Spleen (tissue), 11 donors: Measurements from ENCODE around the gene STK38. TPM values are rescaled to one million over a fixed set of nuclear protein-coding genes. Genes with fewer than 3 reads are reported as not detected.

Experiments used
- DNase-seq: peaks from one replicate; pipeline ENCODE4 v3.0.0-alpha.2; 2020
- H3K27ac ChIP-seq, 8 donors: fragments of 200-600 bp; sonication (generic) in 7 of 8; 1 replicate in 4 of 8; 2 replicates in 4 of 8; pipeline versions ENCODE4 v1.5.0 to v1.8.0; 2016 to 2021; ENCODE audit warnings: inconsistent platforms in 4 of 8, mild to moderate bottlenecking in 4 of 8, moderate library complexity in 1 of 8
- H3K27me3 ChIP-seq, 7 donors: fragments of 200-600 bp; sonication (generic) in 6 of 7; replicated peaks in 1 of 7; 1 replicate in 4 of 7; 2 replicates in 3 of 7; pipeline versions ENCODE4 v1.5.0 to v1.8.0; 2016 to 2021; ENCODE audit warnings: inconsistent platforms in 3 of 7, mild to moderate bottlenecking in 1 of 7
- H3K36me3 ChIP-seq, 6 donors: fragments of 200-600 bp; sonication (generic) in 5 of 6; 1 replicate in 4 of 6; 2 replicates in 2 of 6; pipeline versions ENCODE4 v1.5.0 to v1.8.0; 2016 to 2021; ENCODE audit warnings: inconsistent platforms in 2 of 6
- H3K4me1 ChIP-seq, 6 donors: fragments of 200-600 bp; sonication (generic) in 5 of 6; 1 replicate in 3 of 6; 2 replicates in 3 of 6; pipeline versions ENCODE4 v1.5.0 to v1.8.0; 2016 to 2021; ENCODE audit warnings: inconsistent platforms in 3 of 6
- H3K4me3 ChIP-seq, 8 donors: fragments of 200-600 bp; sonication (generic) in 7 of 8; 1 replicate in 4 of 8; 2 replicates in 4 of 8; pipeline versions ENCODE4 v1.5.0 to v1.8.0; 2016 to 2021; ENCODE audit warnings: inconsistent platforms in 4 of 8, mild to moderate bottlenecking in 4 of 8, moderate library complexity in 2 of 8
- H3K9me3 ChIP-seq, 8 donors: fragments of 200-600 bp; sonication (generic) in 7 of 8; 1 replicate in 4 of 8; 2 replicates in 4 of 8; pipeline versions ENCODE4 v1.5.0 to v1.8.0; 2016 to 2021; ENCODE audit warnings: inconsistent platforms in 4 of 8
- POLR2A ChIP-seq, 3 donors: fragments of 450-650 bp; IDR thresholded peaks; one replicate each; pipeline ENCODE4 v1.5.1; 2017; ENCODE audit warnings: antibody characterized with exemption in 3 of 3, mild to moderate bottlenecking in 1 of 3
- POLR2AphosphoS5 ChIP-seq, 3 donors: sonication (generic); formaldehyde crosslinking; IDR thresholded peaks; one replicate each; pipeline ENCODE4 v1.5.1; 2017; ENCODE audit warnings: antibody characterized with exemption in 3 of 3
- WGBS, 5 donors: extraction: QIAGEN DNeasy Blood & Tissue Kit in 3 of 5; methylation state at CpG; one replicate each; pipeline versions ENCODE4 v1.1.5 to v1.1.7; 2013 to 2018; 5-methylcytosine and 5-hydroxymethylcytosine counted together
- intact Hi-C: fragments of 100-400 bp; cut with DNase I; formaldehyde crosslinking; loops from one replicate; pipeline ENCODE4 v1.15.0; 2023; ENCODE audit warnings: low total_unique reads
- polyA plus RNA-seq, 3 donors: library from polyadenylated mRNA; stranded (reverse); fragments of 200-250 nt; gene quantifications; one replicate each; pipeline ENCODE4 v1.2.1, GENCODE V29; 2013
- total RNA-seq, 7 donors: library from RNA; depleted of rRNA in 3 of 7; stranded (reverse); fragments of >200 nt in 3 of 7; fragmentation: NEBNext Ultra II Directional in 4 of 7; extraction: Animal tissue kit (Norgen Biotek cat#: 25700) in 4 of 7; gene quantifications; one replicate each; pipeline versions ENCODE4 v1.1.0 to v1.2.1, GENCODE V29; 2016 to 2021
- TF ChIP-seq, protein P1 (sequence below), 11 experiments: fragments of 200-600 bp in 7 of 11; fragments of 450-650 bp in 4 of 11; sonication (generic) in 4 of 11; IDR thresholded peaks in 8 of 11; conservative IDR thresholded peaks in 3 of 11; 1 replicate in 7 of 11; 2 replicates in 4 of 11; pipeline versions ENCODE4 v1.4.0 to v1.8.0; 2016 to 2021; ENCODE audit warnings: antibody characterized with exemption in 11 of 11, inconsistent platforms in 4 of 11, mild to moderate bottlenecking in 1 of 11
- donor health status: healthy with polysubstance abuse.
- donor health status: DM: no; HTN: no; CAD: no; lungs with moderate emphysema.
- donor health status: DM: no; HTN: no; CAD: no.
- donor health status: Bipolar disorder and iron deficiency.
- donor health status: healthy.
- donor health status: DM: no; HTN: no; CAD: no.
- donor health status: DM: yes; HTN: yes; CAD: no.

The STK38 gene
- total and polyA plus RNA-seq, 10 donors, result 16.4 to 51.8 (median 34.0) TPM

DNA sequence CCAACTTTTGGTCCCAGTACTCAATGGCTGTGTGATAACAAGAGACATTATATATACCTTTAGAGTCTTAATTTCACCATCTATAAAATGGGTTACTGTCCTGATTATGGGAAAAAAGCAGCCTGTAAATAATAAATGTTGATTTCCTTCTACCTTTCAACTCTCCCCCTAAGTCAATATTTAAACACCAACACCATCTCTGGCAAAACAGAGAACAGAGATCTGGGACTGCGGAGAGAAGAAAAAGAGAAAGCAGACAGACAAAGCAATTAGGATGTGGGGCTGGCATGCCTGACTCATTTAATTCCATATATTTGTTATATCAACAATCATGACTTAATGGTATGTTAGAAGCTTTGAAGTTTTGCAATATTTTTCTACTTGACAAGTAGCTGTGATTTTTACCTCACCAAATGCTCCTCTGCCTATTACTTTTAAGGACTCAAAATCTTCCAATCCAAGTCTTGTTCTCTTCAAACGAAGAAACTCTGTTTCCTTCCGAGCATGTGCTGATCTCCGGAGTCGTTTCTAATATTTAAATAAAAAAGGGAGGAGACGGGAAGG lies 23.3 kb downstream of the STK38 start:
- TF ChIP-seq POLR2A (IDR thresholded peaks at IDR 0.05) (no peak), POLR2AphosphoS5 (IDR thresholded peaks at IDR 0.05) (no peak)
- TF ChIP-seq, protein P1, sequence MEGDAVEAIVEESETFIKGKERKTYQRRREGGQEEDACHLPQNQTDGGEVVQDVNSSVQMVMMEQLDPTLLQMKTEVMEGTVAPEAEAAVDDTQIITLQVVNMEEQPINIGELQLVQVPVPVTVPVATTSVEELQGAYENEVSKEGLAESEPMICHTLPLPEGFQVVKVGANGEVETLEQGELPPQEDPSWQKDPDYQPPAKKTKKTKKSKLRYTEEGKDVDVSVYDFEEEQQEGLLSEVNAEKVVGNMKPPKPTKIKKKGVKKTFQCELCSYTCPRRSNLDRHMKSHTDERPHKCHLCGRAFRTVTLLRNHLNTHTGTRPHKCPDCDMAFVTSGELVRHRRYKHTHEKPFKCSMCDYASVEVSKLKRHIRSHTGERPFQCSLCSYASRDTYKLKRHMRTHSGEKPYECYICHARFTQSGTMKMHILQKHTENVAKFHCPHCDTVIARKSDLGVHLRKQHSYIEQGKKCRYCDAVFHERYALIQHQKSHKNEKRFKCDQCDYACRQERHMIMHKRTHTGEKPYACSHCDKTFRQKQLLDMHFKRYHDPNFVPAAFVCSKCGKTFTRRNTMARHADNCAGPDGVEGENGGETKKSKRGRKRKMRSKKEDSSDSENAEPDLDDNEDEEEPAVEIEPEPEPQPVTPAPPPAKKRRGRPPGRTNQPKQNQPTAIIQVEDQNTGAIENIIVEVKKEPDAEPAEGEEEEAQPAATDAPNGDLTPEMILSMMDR (IDR thresholded peaks at IDR 0.05 in 8 of 11, conservative IDR thresholded peaks at IDR 0.05 in 3 of 11), result no peak
- intact Hi-C loops, result no loop called here
- Histone ChIP-seq H3K27ac (no peak overlapping the region), H3K36me3 (peaks cover 0 to 97% (median 63%) of the 10 kb centered on the region in 6 donors), H3K27me3 (no peaks in the 10 kb centered on the region), H3K4me3 (no peak overlapping the region), H3K9me3 (no peaks in the 10 kb centered on the region), H3K4me1 (peaks cover 0 to 31% (median 15%) of the 10 kb centered on the region in 6 donors)
- DNase-seq, result no peak
- WGBS, 5 donors, result 85 to 96% (median 89%) methylated on average over 6 of the region's 6 CpGs

DNA sequence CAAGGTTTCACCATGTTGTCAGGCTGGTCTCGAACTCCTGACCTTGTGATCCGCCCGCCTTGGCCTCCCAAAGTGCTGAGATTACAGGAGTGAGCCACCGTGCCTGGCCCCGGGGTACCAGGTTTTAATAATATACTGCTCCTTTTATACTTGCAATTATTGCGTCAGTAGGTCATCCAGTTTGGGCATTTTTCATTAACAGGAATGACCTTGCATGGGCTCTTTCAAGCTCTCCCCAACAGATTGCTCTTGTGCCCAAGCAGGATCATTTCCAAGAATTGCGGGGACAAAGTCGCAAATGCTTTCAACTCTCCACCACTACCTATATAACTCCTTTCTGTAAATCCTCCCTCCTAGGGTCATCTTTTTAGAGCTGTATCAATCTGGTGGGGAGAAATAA lies 23.8 kb downstream of the STK38 start:
- Histone ChIP-seq H3K36me3 (peaks cover 0 to 97% (median 64%) of the 10 kb centered on the region in 6 donors), H3K27ac (no peak overlapping the region), H3K27me3 (no peaks in the 10 kb centered on the region), H3K4me3 (no peak overlapping the region), H3K4me1 (peaks cover 0 to 25% (median 12%) of the 10 kb centered on the region in 6 donors), H3K9me3 (no peaks in the 10 kb centered on the region)
- 93 to 97% (median 97%) methylated on average over 8 of the region's 8 CpGs for WGBS, 5 donors
- intact Hi-C loops, result no loop called here
- TF ChIP-seq POLR2AphosphoS5 (IDR thresholded peaks at IDR 0.05) (no peak), POLR2A (IDR thresholded peaks at IDR 0.05) (no peak)
- TF ChIP-seq, protein P1 (IDR thresholded peaks at IDR 0.05 in 8 of 11, conservative IDR thresholded peaks at IDR 0.05 in 3 of 11), result no peak
- no peak for DNase-seq

DNA sequence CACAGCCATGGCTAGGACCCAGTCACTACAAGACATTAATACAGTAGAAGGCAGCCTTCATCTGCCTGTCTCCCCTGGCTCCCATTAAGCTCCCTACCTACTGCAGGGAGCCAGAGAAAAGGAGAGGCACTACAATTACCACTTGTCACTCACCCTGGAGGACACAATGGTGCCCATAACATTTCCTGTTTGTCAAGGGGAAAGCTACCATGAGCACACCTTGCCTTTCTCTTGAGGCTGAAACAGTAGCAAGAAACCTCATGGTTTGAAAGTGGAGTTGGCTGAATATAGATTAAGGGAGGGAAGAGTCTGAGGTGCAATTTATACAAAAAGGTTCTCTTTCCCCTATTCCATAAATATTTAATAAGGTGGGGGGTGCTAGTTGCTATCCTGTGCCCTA lies 27.9 kb downstream of the STK38 start:
- TF ChIP-seq POLR2AphosphoS5 (IDR thresholded peaks at IDR 0.05) (no peak), POLR2A (IDR thresholded peaks at IDR 0.05) (no peak)
- TF ChIP-seq, protein P1 (IDR thresholded peaks at IDR 0.05 in 8 of 11, conservative IDR thresholded peaks at IDR 0.05 in 3 of 11), result no peak
- H3K36me3 ChIP-seq, result peaks cover 0 to 100% (median 65%) of the 10 kb centered on the region in 6 donors
- peaks cover 0 to 14% (median 0%) of the 10 kb centered on the region in 6 donors for H3K4me1 ChIP-seq
- H3K4me3 ChIP-seq, result no peak overlapping the region
- H3K27ac ChIP-seq, result no peak overlapping the region
- no peak for DNase-seq
- H3K9me3 ChIP-seq, result no peaks in the 10 kb centered on the region
- intact Hi-C loops, result no loop called here
- no peaks in the 10 kb centered on the region for H3K27me3 ChIP-seq

DNA sequence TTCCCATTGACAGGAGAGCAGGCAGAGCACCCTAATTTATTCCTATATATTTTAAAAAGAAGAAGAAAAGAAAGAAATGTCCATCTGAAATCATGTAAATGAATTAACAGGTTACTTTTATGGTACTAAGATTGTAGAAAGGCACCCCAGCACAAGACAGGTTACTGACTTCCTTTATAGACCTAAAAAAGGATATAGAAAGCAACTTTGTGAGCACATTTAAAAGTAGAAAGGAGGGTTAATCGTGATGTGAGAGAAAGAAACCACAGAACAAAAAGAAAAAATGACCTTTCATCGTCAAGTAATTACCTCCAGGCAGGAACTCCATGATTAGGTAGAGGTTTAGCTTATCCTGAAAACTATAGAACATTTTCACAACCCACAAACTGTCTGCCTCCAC lies 29.9 kb downstream of the STK38 start:
- Histone ChIP-seq H3K9me3 (no peaks in the 10 kb centered on the region), H3K27me3 (no peaks in the 10 kb centered on the region), H3K4me1 (peaks cover 0 to 14% (median 0%) of the 10 kb centered on the region in 6 donors), H3K36me3 (peaks cover 0 to 100% (median 61%) of the 10 kb centered on the region in 6 donors), H3K4me3 (no peak overlapping the region), H3K27ac (no peak overlapping the region)
- TF ChIP-seq, protein P1 (IDR thresholded peaks at IDR 0.05 in 8 of 11, conservative IDR thresholded peaks at IDR 0.05 in 3 of 11), result no peak
- TF ChIP-seq POLR2AphosphoS5 (IDR thresholded peaks at IDR 0.05) (no peak), POLR2A (IDR thresholded peaks at IDR 0.05) (no peak)
- no peak for DNase-seq
- intact Hi-C loops, result no loop called here
- 64 to 72% (median 68%) methylated on average over 2 of the region's 2 CpGs for WGBS, 5 donors
